T-helper 2 cell (primary cell): Measurements from ENCODE around the gene CEP120.
A peak's percentile ranks its signal among the peaks of the same experiment; 100 is the strongest.
"Not testable (repeated sequence)": the region's sequence is repeated elsewhere in the genome, so short reads cannot be mapped to it uniquely, and the experiment has no call there.

Experiments
- DNase-seq, 5 experiments: peaks; one replicate each; pipeline versions ENCODE4 v3.0.0 to v3.0.0-alpha.2; 2012 to 2022
- total RNA-seq, 2 donors: gene quantifications; one replicate each; lab custom pipeline; 2026; lab: John Stamatoyannopoulos, UW

The CEP120 gene
- total RNA-seq = 101 to 128 reads per million in 2 donors

DNA sequence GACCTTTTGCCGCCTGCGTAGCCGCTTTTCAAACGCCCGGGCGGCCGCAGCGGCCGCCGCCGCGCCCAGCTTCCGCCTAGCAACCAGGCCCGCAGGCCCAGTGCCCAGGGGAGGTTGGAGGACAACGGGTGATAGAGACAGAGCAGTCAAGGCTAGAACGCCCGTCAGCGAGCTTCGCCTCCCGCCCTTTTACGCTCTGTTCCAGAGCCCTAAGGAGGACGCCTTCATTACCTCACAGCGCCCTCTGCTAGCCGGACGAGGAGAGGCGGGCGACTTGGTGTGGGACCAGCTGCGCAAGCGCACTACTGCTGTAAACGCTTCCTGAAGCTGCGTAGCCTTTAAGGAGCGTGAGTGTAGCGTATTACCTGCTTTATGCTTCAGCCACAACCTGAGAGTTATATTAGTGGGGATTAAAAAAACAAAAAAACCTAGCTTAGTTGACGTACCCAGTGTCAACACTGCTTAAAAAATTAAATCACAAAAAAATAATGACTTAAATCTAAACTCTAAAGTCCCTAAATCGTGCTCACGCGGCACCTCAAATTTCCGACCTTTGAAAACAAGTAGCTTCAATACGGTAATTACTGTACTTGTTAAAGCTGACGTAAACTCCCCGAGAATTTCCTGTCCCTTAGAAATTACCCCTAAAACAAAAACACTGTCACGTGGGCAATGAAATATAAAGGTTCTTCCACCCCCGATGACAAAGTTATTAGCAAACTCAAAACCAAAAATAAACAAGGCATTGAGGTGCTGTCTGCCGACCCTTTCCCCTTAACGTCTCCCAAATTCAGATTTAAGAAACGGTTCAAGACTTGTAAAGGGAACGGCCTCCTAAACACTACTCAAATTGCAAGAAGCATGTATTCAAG, at the start of gene CEP120:
TSS of gene CEP120 (minus strand) at position 126 of the 872 bp plus-strand sequence. CDS start 405 bp downstream, outside the sequence.
- peak; percentile 87 to 99 (median 96) for DNase-seq

DNA sequence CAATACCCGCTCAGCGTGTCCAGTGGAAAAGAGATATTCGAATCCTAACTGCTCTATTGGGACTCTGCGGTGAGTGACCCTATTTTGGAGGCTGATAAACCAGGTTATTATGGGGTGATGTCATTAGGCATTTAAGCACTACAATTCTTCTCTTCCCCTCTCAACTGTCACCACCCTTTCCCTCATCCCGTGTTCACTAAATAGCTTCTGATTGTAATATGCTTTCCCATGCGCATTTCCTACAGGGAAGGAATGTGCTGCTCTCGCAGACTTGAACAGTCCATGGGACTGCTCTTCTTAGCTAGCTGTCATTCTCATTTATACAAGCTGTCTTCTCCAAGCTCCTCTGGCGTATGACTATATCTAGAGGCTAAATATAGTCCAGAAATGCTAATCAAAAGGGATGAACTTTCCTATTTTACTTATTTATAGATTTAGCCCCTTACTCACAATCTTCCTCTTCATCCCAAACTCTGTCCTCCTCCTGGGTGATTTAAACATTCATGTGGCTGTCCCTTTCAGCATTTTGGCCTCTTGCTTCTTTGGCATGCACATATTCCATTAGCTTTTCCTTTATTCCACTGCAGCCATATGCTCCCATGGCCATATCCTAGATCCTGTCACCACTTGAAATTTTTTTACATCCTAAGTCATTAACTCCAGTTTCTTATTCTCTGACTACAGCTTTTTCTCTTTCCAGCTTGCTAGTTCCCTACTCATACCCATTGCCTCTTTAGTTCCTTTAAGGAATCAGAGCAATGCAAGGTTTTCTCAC, 49.1 kb upstream of the CEP120 start:
- no peak for DNase-seq

DNA sequence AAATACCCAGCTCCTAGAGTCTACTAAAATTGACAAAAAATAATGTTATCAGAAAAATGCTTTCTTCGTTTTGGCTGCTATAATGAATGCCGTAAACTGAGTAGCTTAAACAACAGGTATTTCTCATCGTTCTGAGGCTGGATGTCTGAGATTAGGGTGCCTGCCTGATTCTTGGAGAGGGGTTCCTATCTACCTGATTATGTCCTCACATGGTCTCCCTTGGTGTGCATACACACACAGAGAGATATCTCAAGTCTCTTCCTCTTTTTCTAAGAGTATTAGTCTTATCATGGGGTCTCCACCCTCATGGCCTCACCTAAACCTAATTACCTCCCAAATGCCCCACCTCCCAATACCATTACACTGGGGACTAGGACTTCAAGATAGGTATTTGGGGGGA, 48.2 kb upstream of the CEP120 start:
- no peak for DNase-seq

DNA sequence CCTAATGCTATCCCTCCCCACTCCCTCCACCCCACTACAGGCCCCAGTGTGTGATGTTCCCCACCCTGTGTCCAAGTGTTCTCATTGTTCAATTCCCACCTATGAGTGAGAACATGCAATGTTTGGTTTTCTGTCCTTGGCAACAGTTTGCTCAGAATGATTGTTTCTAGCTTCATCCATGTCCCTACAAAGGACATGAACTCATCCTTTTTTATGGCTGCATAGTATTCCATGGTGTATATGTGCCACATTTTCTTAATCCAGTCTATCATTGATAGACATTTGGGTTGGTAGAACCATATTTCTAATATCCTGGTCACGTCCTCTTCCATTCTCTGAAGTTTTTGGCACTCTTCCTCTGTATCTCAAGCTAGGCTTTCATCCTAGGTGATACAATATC, 43.6 kb upstream of the CEP120 start:
- DNase-seq = not testable (repeated sequence)

DNA sequence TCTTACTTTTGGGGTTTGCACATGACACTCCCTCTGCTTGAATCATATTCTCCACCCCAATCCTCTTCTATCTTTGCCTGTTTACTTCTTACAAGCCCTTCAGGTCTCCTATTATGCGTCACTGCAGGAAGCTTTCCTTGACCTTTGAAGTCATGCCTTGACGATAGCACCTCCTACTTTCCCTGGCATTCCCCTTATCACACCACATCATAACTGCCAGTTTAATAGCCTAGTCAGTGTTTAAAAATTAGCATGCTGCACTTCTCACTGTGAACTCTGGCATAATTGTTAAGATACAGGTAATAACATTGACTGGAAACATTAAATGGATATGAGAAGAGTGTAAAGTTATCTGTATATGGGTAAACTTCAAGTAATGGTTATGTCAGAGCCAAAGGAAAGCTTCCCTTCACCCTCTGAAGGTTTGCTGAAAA, 37.1 kb upstream of the CEP120 start:
- peak in 2 of 5 experiments; percentile 2 to 34 for DNase-seq

DNA sequence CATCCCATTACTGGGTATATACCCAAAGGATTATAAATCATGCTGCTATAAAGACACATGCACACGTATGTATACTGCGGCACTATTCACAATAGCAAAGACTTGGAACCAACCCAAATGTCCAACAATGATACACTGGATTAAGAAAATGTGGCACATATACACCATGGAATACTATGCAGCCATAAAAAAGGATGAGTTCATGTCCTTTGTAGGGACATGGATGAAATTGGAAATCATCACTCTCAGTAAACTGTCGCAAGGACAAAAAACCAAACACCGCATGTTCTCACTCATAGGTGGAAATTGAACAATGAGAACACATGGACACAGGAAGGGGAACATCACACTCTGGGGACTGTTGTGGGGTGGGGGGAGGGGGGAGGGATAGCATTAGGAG, 35.8 kb upstream of the CEP120 start:
- DNase-seq = not testable (repeated sequence)

DNA sequence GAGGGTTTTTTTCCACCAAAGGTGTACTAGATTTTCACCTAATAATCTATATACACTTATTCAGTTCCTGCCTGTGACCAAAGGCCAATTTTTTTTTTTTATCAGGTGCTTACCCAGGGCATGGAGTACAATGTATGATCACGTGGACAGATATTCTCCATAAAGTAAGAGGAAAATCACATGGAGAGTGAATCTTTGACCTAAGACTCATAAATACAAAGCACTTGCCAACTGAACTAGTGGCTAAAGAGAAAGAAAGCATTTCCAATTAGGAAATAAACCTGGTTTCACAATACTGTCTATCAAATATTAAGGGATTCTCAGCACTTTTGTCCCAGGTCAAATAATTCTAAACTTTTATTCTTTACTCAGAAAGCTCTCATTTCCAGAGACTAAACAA, 33.0 kb upstream of the CEP120 start:
- no peak for DNase-seq

DNA sequence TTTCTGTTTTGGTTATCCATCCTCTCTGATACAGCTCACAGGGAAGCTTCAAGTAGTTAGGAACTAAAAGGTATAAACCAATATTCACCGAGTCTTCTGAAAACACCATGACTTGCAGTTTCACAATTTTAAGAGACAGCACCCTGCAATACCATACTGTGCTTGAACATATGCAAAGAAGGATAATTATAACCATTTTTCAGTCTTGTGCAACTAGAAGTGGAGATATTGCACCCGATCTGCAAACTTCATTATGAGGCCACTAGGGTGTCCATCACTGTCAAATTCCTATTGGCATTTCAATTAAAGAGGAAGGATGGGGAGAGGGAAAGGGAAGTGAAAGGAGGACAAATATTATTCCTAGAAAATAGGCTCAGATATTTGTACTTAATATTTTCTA, 32.4 kb upstream of the CEP120 start:
- DNase-seq = no peak

DNA sequence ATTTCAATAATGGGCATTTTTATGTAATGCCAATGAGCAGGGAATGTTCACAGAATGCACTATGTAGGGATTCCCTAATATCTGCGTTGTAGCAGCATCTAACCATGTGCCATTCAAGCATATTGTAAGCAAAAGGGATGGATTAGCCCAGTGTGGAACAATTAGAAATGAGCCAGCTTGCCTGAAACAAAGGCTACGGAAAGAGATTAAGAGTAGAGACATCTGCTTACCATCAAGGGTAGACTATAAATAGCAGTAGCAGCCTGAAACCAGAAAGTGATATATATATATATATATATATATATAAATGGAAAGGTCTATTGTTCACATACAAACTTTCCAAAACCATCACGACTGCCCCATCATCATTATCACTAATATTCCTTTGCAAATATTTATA, 31.9 kb upstream of the CEP120 start:
- DNase-seq = no peak

DNA sequence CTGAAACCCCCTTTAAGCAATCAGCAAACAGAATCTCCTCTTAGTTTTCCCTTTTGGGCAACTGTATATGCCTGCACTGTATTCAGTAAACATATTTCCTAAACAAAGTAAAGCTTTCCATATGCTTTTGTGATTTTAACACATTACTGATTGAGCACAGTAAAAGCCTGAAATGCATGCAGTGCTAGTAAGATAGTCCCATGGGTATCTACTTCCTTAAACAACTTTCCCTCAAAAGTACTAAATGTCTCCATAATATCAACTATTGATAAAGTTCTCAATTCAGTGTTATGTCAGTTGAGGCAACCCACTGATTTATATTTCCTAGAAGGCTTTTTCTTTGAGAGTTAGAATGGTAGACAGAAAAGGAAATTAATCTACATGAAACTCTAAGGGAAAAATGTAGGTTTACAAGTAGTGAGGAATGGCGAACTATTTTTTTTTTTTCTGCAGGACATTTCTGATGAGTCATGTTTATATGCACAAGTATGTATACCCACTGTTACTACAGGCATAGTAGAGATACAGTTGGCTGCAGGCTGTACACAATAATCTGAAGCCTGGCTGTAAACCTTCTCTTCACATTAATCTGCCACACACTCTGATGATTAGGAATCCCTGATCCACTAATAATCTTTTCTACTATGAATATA, 31.2 kb upstream of the CEP120 start:
- no peak for DNase-seq

DNA sequence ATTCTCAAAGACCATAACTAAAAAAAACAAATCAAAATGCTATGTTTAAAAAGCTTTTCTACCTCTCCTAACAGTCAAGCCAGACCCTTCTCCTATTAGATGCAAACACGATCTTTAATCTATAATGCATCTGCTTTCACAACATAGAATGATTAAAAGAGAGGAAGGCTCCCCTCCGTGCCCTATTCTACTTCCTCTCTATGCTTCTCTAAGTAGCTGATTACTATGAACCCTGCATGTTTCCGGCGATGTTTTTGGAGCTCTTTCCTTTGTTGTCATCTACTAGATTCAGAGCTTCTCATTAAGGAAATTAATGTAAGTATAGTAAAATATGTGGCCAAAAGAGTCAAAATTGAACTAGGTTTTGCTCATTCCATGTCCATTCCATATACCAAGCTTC, 29.2 kb upstream of the CEP120 start:
- DNase-seq = no peak

DNA sequence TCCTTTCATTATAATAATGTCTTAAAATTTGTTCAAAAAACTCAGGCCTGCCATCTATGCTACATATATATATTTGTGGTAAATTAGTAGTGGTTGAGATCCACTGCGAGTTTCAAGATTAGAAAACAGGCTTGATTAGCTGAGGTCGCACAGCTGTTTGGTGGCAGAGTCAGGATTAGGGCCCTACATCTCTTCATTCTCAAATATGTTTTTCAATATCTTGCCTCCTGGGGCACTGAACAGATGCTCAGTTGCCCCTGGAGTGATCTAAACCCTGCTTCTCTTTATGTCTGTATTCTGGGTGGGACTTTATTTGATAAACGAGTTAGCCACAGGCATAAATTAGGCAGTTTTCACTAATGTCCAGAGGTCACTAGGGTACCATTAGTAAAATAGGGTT, 27.8 kb upstream of the CEP120 start:
- no peak for DNase-seq

DNA sequence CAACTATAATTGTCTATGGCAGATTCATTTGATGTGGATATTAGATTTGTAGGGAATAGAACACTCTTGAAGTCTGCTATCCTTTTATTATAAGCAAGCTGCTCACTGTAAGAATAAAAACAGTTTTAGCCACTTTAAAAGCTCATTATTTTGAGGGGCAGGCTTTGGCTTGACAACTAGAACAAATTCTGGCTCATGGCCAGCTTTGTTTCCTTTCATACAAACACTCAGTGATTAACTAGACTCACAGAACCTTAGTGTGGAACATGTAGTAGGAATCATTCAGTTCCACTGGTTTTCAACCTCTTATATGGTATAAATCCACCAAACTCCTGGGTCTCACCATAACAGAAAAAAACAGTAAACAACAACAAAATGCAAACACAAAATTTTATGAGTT, 27.4 kb upstream of the CEP120 start:
- DNase-seq = no peak

DNA sequence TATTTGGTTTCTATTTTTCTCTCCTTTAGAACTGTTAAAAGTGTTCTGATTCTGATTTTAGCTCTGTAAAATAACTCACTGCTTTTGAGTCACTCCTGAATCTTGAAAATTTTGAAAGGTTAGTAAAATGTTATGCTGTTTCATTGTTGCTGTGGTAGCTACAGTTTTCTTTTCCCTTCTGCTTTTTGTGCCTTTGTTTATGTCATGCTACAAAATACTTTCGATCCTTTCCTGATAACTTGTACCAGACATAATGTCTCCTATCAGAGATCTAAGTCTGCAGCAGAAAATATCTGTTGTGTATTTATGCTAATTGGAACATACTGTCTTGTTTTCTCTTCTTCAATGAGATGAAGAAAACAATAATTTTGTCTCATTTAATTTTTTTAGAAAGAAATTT, 26.9 kb upstream of the CEP120 start:
- DNase-seq = peak in 1 of 5 experiments; percentile 10

DNA sequence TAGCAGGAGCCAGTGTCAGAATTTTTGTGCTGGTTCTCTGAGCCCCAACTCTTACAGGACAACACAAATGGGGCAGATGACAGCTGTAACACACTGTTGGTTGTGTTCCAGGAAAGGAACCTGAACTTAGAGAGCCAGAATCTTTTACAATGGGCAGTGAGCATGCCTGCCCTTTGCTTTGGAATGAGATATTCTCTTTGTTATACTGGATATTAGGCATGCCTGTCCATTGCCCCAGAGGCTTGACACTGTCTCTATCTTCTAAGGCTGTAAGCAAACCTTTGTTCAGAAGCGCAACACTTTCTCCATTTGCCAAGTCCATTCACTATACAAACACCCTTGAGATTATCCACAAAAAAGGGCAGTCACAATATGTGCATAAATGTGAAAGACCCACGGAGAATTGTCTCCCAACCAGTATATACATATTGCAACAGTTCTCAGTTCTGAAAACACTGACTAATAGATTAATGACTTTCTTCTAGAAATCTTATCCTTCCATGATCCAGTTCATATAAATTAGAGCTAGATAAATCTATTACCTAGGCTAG, 26.3 kb upstream of the CEP120 start:
- DNase-seq = no peak

DNA sequence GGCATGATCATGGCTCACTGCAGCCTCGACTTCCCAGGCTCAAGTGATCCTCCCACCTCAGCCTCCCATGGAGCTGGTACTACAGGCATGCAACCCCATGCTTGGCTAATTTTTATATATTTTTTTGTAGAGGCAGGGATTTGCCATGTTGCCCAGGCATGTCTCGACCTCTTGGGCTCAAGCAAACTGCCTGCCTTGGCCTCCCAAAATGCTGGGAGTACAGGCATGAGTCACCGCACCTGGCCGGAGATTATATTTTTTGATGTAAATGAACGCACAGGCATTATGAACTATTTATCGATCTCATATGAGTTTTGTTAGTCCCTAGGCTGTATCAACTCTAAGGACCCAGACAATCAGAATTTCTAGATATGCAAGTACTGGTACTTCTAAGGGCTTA, 25.5 kb upstream of the CEP120 start:
- no peak for DNase-seq

DNA sequence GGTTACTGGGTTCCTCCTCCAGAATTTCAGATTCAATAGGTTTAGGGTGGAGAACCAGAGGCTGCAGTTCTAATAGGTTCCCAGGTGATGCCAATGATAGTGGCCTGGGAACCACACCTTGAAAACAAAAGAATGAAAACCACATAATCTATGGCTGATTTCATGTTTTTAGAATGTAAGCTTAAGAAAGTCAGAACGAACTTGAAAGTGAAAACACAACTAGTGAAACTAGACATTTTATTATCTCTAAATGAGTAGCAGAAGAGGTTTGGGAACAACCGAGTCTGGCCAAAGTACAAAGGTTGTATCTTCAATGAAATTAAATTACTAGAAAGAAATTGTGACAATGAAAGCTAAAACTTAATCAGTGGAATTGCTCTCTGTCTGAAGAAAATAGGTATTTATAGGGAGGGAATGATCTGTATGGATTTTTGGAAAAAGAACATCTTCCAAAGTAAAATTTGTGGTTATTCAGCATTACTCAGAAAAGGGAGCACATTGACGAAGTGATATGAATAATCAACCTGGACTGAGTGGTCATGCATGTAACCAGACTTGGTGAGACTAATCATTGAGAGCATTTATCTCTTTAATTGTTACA, 24.9 kb upstream of the CEP120 start:
- DNase-seq = peak in 1 of 5 experiments; percentile 80

DNA sequence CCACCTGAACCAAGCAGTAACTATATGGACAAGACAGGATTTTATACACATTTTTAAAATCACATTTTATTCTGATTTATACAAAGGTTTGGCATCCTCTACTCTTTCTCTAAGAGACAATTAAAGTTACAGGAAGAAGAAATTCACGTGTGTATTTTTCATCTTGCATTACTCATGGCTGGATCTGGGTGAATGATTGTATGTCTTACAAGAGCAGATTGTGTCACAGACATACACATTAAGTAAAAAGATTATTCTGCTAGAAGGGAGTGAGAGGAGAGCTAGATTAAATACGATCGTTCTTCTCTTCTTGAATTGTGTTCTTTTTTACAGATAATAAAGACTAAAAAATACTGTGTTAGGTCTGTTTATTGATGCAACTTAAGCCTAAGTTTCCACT, 20.8 kb upstream of the CEP120 start:
- DNase-seq = no peak

DNA sequence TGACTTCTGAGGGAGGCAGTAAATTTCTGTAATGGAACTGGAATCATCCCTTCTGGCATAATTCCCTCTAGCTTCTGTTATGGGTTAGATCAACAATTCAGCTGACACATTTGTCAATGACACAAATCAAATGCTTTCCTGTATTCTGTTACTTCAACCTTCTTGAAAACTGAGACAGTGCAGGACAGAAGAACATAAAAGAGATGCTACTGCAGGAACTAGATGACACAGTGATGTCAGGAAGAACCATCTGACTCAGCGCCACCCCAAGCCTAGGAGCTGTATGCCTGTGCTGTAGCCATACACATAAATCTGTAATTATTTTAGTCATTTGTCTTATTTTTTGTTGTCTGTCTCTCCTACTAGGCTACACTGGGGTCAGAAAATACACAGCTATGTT, 18.2 kb upstream of the CEP120 start:
- peak in 1 of 5 experiments; percentile 85 for DNase-seq

DNA sequence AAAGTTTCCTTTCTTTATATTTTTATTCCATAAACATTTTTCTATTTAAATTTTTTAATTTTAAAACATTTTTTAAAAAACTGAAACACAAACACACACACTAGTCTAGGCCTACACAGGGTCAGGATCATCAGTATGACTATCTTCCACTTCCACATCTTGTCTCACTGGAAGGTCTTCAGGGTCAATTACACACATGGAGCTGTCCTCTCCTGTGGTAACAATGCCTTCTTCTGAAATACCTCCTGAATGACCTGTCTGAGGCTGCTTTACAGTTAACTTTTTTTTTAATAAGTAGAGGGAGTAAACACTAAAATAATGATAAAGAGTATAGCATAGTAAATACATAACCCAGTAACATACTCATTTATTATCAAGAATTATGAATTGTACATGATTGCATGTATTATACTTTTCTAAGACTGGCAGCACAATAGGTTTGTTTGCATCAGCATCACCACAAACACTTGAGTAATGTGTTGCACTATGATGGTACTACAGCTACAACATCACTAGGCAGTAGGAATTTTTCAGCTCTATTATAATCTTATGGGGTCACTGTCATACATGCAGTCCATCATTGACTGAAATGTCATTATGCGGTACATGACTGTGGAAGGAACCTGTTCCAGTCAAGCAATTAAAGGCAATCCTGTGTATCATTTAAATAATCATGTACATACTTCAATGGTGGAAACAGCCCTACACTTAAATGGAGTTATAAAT, 17.4 kb upstream of the CEP120 start:
- no peak for DNase-seq

DNA sequence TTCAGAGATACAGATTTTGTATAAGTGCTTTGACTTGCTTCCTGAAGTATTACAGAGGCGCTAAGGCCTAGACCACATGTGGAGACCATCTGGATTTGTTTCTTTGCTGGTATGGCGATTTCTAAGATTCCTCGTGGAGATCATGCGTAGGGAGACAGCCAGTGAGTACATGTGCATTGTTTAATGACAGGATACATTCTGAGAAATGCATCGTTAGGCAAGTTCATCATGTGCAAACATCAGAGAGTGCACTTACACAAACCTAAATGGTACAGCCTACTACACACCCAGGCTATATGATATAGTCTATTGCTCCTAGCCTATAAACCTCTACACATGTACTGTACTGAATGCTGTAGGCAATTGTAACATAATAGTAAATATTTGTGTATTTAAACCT, 16.5 kb upstream of the CEP120 start:
- DNase-seq = no peak

DNA sequence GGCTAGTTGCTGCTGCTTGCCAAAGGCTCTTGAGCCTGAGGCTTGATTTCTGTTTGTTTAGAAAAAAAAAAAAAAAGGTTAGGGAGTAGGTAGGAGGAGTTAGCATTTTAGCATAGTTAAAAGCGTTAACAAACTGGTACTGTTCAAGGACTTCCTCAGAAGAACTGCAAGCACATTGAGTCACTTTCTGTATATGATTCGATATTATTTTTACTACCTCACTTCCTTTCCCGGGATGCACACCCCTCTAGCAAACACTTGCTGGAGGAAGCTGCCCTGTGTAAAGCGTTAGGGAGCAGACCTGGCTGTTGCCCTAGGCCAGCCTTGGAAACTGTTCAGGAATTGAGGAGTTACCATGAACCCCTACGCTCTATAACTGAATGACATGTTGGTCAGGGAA, 15.7 kb upstream of the CEP120 start:
- peak in 1 of 5 experiments; percentile 83 for DNase-seq
